Right lobe of liver (tissue), 6 donors: ENCODE data around the gene NKX6-2. TPM values are rescaled to one million over a fixed set of nuclear protein-coding genes. Genes with fewer than 3 reads are reported as not detected.
"Not testable (repeated sequence)": the region's sequence is repeated elsewhere in the genome, so short reads cannot be mapped to it uniquely, and the experiment has no call there.

Experiments
- ATAC-seq, 4 donors: fragments of 200-7000 bp; cut with Tn5 transposase; one replicate each; pipeline ENCODE4 v1.9.1; 2020; ENCODE audit warnings: mild to moderate bottlenecking in 4 of 4, moderate library complexity in 4 of 4
- DNase-seq, 3 donors: peaks; one replicate each; pipeline ENCODE4 v3.0.0-alpha.2; 2020
- H3K27ac ChIP-seq, 3 donors: fragments of 200-600 bp; one replicate each; pipeline ENCODE4 v1.8.0; 2022
- H3K27me3 ChIP-seq, 2 donors: fragments of 200-600 bp; one replicate each; pipeline ENCODE4 v1.8.0; 2022
- H3K36me3 ChIP-seq, 4 donors: fragments of 200-600 bp; sonication (generic) in 1 of 4; one replicate each; pipeline versions ENCODE4 v1.5.1 to v1.8.0; 2017 to 2022; ENCODE audit warnings: control low read depth in 1 of 4
- H3K4me1 ChIP-seq, 4 donors: fragments of 200-600 bp; sonication (generic) in 1 of 4; one replicate each; pipeline versions ENCODE4 v1.5.1 to v1.8.0; 2017 to 2022; ENCODE audit warnings: control low read depth in 1 of 4
- H3K4me3 ChIP-seq, 3 donors: fragments of 200-600 bp; one replicate each; pipeline ENCODE4 v1.8.0; 2022
- H3K9me3 ChIP-seq, 4 donors: fragments of 200-600 bp; sonication (generic) in 1 of 4; one replicate each; pipeline versions ENCODE4 v1.5.1 to v1.8.0; 2017 to 2022; ENCODE audit warnings: control low read depth in 1 of 4
- CTCF ChIP-seq, 4 donors: fragments of 200-600 bp in 3 of 4; fragments of 450-650 bp in 1 of 4; IDR thresholded peaks; one replicate each; pipeline versions ENCODE4 v1.5.1 to v1.8.0; 2016 to 2022; ENCODE audit warnings: antibody characterized with exemption in 4 of 4, mild to moderate bottlenecking in 2 of 4
- POLR2A ChIP-seq: fragments of 450-650 bp; IDR thresholded peaks from one replicate; pipeline ENCODE4 v1.6.1; 2017; ENCODE audit warnings: antibody characterized with exemption, mild to moderate bottlenecking
- WGBS: methylation state at CpG from one replicate; pipeline ENCODE4 v1.1.6; 2018; ENCODE audit warnings: low coverage, low lambda C conversion rate; ENCODE audit not compliant: insufficient coverage; ENCODE audit errors: missing lambda C conversion rate; 5-methylcytosine and 5-hydroxymethylcytosine counted together
- intact Hi-C, 2 donors: fragments of 100-400 bp; cut with DNase I; formaldehyde crosslinking; loops; one replicate each; pipeline versions ENCODE4 v1.11.2 to v1.14.1; 2022
- total RNA-seq, 6 experiments: library from RNA; depleted of rRNA in 2 of 6; stranded (reverse); fragments of >200 nt in 2 of 6; fragmentation: NEBNext Ultra II Directional in 3 of 6; extraction: Animal tissue kit (Norgen Biotek cat#: 25700) in 3 of 6; gene quantifications; one replicate each; pipeline versions ENCODE4 v1.1.0 to v1.2.4, GENCODE V29; 2016 to 2023
- donor health status: DM: no; HTN: yes; CAD: no.
- donor health status: DM: no; HTN: no; CAD: no.
- donor health status: DM: no; HTN: no; CAD: no.
- donor health status: DM: no; HTN: yes; CAD: no.
- donor health status: DM: no; HTN: yes; CAD: no.

Gene NKX6-2
- total RNA-seq, 6 experiments from 2014 or later: not detected

GRCh38 chr10:132746386-132746785, 39.6 kb downstream of the NKX6-2 start:
- intact Hi-C loops: no loop called here
- Histone ChIP-seq H3K27me3 (no peaks in the 10 kb centered on the region), H3K4me3 (no peak overlapping the region), H3K36me3 (peaks cover 0 to 13% (median 2%) of the 10 kb centered on the region in 4 donors), H3K4me1 (no peaks in the 10 kb centered on the region), H3K9me3 (no peaks in the 10 kb centered on the region), H3K27ac (no peak overlapping the region)
- TF ChIP-seq CTCF (IDR thresholded peaks at IDR 0.05) (no peak), POLR2A (no peak)
- no peak for DNase-seq
- no peak for ATAC-seq
- WGBS: 92% methylated on average over 5 of the region's 14 CpGs

GRCh38 chr10:132745971-132746370, 40.0 kb downstream of the NKX6-2 start:
- no peak for TF ChIP-seq CTCF (IDR thresholded peaks at IDR 0.05)
- TF ChIP-seq POLR2A: no peak
- no peaks in the 10 kb centered on the region for H3K27me3 ChIP-seq
- DNase-seq: no peak
- no peak for ATAC-seq
- intact Hi-C loops: no loop called here
- WGBS: 100% methylated on average over 4 of the region's 13 CpGs
- H3K9me3 ChIP-seq: no peaks in the 10 kb centered on the region
- no peak overlapping the region for H3K4me3 ChIP-seq
- H3K36me3 ChIP-seq: peaks cover 0 to 13% (median 2%) of the 10 kb centered on the region in 4 donors
- no peaks in the 10 kb centered on the region for H3K4me1 ChIP-seq
- no peak overlapping the region for H3K27ac ChIP-seq

GRCh38 chr10:132745511-132745910, 40.4 kb downstream of the NKX6-2 start:
- ATAC-seq (no peak), DNase-seq (no peak)
- intact Hi-C loops: no loop called here
- Histone ChIP-seq H3K27ac (no peak overlapping the region), H3K36me3 (peaks cover 0 to 12% (median 2%) of the 10 kb centered on the region in 4 donors), H3K4me1 (no peaks in the 10 kb centered on the region), H3K27me3 (no peaks in the 10 kb centered on the region), H3K9me3 (no peaks in the 10 kb centered on the region), H3K4me3 (no peak overlapping the region)
- WGBS: no CpG with 5 or more reads among the region's 17 CpGs
- no peak for TF ChIP-seq CTCF (IDR thresholded peaks at IDR 0.05)
- no peak for TF ChIP-seq POLR2A

- TF ChIP-seq CTCF (IDR thresholded peaks at IDR 0.05): no peak
- TF ChIP-seq POLR2A: no peak
- Histone ChIP-seq H3K27me3 (no peaks in the 10 kb centered on the region), H3K36me3 (peaks cover 0 to 6% (median under 1%) of the 10 kb centered on the region in 4 donors), H3K27ac (no peak overlapping the region), H3K9me3 (no peaks in the 10 kb centered on the region), H3K4me1 (no peaks in the 10 kb centered on the region), H3K4me3 (no peak overlapping the region)
- no CpG with 5 or more reads among the region's 19 CpGs for WGBS
- DNase-seq: no peak
- no peak for ATAC-seq
- intact Hi-C loops: no loop called here
Observed at GRCh38 chr10:132744839-132745238, 41.1 kb downstream of the NKX6-2 start.

- H3K9me3 ChIP-seq: no peaks in the 10 kb centered on the region
- H3K4me3 ChIP-seq: no peak overlapping the region
- H3K27me3 ChIP-seq: no peaks in the 10 kb centered on the region
- DNase-seq (no peak), ATAC-seq (no peak)
- WGBS: no CpG with 5 or more reads among the region's 18 CpGs
- TF ChIP-seq CTCF (IDR thresholded peaks at IDR 0.05) (no peak), POLR2A (no peak)
- intact Hi-C loops: no loop called here
- no peaks in the 10 kb centered on the region for H3K4me1 ChIP-seq
- no peaks in the 10 kb centered on the region for H3K36me3 ChIP-seq
- H3K27ac ChIP-seq: no peak overlapping the region
Observed at GRCh38 chr10:132743925-132744490, 41.9 kb downstream of the NKX6-2 start.

- H3K4me3 ChIP-seq, ATAC-seq, H3K36me3 ChIP-seq, H3K27me3 ChIP-seq, H3K4me1 ChIP-seq, H3K9me3 ChIP-seq, intact Hi-C loops, H3K27ac ChIP-seq, DNase-seq: not testable (repeated sequence)
- WGBS: no CpG with 5 or more reads among the region's 30 CpGs
Observed at GRCh38 chr10:132743196-132743924, 42.6 kb downstream of the NKX6-2 start.
